ENCODE results near the gene FBXO7. TPM values are rescaled to one million over a fixed set of nuclear protein-coding genes. Genes with fewer than 3 reads are reported as not detected.

FBXO7 gene
- total RNA-seq, result 71.1 TPM

GRCh38 chr22:32474635-32475467, at the start of gene FBXO7:
FBXO7 (plus strand) TSS chr22:32474811; CDS start chr22:32475003, 192 bp downstream.

Other genes starting within 250 kb of the FBXO7 start
- gene SLC5A4, start 219.5 kb upstream of the FBXO7 start, total RNA-seq, result 0.31 TPM
- not detected for gene RFPL3, start 116.9 kb upstream of the FBXO7 start, total RNA-seq
- gene RTCB, start 62.6 kb upstream of the FBXO7 start, total RNA-seq, result 60.4 TPM
- not detected for gene BPIFC, start 10.4 kb upstream of the FBXO7 start, total RNA-seq

All from parietal lobe (tissue), 1 donor.